K562 (cell line): ENCODE results near the gene NUFIP1.

Source experiments
- CHD2 ChIP-seq: IDR thresholded peaks from 2 replicates; pipeline ENCODE4 v1.6.1; 2011; ENCODE audit warnings: low read depth, low read length
- CTCF ChIP-seq, 3 experiments: IDR thresholded peaks in 2 of 3; conservative IDR thresholded peaks in 1 of 3; 2 replicates each; pipeline ENCODE4 v1.5.1; 2011 to 2012; ENCODE audit warnings: low read length in 3 of 3, mild to moderate bottlenecking in 3 of 3, control low read depth in 2 of 3, improper control_type of control experiment in 1 of 3, inconsistent platforms in 1 of 3, low read depth in 1 of 3, mixed read lengths in 1 of 3, moderate library complexity in 1 of 3; ENCODE audit not compliant: insufficient read depth in 2 of 3
- HOMEZ ChIP-seq: fragments of 250-450 bp; sonication (Bioruptor Pico); IDR thresholded peaks from 2 replicates; pipeline ENCODE4 v1.4.0; 2020; ENCODE audit warnings: mild to moderate bottlenecking, moderate library complexity
- SP2 ChIP-seq: IDR thresholded peaks from 2 replicates; pipeline ENCODE4 v1.6.1; 2011; ENCODE audit warnings: mild to moderate bottlenecking, low read depth, low read length, moderate library complexity; ENCODE audit not compliant: poor library complexity, severe bottlenecking; ENCODE audit errors: extremely low read depth

GRCh38 chr13:44969551-44970484, 19.5 kb downstream of the NUFIP1 start:
- TF ChIP-seq CTCF (IDR thresholded peaks at IDR 0.05 in 2 of 3, conservative IDR thresholded peaks at IDR 0.05 in 1 of 3; ENCODE audit: insufficient read depth in 2 of 3, low read depth in 1 of 3, low read length in 3 of 3) (peak; percentile 28 to 68 (median 48); a peak in 4 of 6 replicates), CHD2 (no peak), HOMEZ (CRISPR knock-in tag) (no peak), SP2 (no peak)
